ENCODE results near the gene MIPOL1.
A peak's percentile ranks its signal among the peaks of the same experiment; 100 is the strongest.
"Not testable (repeated sequence)": the region's sequence is repeated elsewhere in the genome, so short reads cannot be mapped to it uniquely, and the experiment has no call there.

Gene MIPOL1

DNA sequence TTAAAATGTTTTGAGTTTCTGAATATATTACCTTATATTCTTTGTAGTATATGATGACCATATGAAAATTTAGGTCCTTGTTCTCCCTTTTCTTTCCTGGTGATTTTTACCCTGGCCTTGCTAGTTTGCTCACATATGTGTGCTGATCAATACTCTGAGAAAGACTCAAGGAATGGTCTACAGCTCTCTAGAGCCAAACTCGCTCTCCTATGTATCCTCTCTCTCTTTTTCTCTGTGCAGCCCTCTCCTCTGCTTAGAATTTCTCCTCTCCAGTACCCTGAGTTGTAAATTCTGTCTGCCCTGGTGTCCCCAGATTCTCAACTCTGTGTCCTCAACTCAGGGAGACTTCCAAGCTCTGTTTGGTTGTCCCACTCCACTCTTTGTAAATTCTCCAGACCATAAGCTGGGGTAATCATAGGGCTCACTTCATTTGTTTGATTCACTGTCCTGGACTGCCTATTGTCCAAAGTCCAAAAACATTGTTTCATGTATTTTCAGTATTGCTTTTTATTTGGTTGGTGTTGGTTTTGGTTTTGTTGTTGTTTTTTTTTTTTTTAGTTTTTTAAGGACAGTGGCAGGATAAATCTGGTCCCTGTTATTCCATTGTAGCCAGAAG lies 356.3 kb downstream of the MIPOL1 start:
- H3K4me3 ChIP-seq (replicated peaks; ENCODE audit: low read depth, low read length): no peak overlapping the region
- no peak for DNase-seq (ENCODE audit: low read depth)
- TF ChIP-seq, protein P1, sequence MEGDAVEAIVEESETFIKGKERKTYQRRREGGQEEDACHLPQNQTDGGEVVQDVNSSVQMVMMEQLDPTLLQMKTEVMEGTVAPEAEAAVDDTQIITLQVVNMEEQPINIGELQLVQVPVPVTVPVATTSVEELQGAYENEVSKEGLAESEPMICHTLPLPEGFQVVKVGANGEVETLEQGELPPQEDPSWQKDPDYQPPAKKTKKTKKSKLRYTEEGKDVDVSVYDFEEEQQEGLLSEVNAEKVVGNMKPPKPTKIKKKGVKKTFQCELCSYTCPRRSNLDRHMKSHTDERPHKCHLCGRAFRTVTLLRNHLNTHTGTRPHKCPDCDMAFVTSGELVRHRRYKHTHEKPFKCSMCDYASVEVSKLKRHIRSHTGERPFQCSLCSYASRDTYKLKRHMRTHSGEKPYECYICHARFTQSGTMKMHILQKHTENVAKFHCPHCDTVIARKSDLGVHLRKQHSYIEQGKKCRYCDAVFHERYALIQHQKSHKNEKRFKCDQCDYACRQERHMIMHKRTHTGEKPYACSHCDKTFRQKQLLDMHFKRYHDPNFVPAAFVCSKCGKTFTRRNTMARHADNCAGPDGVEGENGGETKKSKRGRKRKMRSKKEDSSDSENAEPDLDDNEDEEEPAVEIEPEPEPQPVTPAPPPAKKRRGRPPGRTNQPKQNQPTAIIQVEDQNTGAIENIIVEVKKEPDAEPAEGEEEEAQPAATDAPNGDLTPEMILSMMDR (IDR thresholded peaks at IDR 0.05; ENCODE audit: low read length, missing control alignments): no peak

DNA sequence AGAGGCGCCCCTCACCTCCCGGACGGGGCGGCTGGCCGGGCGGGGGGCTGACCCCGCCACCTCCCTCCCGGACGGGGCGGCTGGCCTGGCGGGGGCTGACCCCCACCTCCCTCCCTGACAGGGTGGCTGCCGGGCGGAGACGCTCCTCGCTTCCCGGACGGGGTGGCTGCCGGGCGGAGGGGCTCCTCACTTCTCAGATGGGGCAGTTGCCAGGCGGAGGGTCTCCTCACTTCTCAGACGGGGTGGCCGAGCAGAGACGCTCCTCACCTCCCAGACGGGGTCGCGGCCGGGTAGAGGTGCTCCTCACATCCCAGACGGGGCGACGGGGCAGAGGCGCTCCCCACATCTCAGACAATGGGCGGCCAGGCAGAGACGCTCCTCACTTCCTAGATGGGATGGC lies 357.9 kb downstream of the MIPOL1 start:
- DNase-seq (ENCODE audit: low read depth): not testable (repeated sequence)

DNA sequence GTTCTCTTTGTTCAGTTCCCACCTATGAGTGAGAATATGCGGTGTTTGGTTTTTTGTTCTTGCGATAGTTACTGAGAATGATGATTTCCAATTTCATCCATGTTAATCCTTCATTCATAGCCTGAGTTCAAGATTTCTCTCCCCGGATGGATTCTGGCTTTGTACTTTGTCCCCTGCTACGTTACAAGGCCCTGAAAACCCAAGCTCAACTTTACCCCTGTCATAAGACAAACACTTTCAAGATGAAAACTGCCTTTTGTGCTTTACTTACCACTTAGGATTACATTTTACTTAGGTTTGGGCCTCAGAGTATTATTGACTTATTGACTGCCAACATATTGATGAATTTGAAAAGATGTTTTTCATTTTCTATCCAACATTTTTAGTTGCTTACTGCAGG lies 361.0 kb downstream of the MIPOL1 start:
- TF ChIP-seq, protein P1 (IDR thresholded peaks at IDR 0.05; ENCODE audit: low read length, missing control alignments): no peak
- no peak overlapping the region for H3K4me3 ChIP-seq (replicated peaks; ENCODE audit: low read depth, low read length)
- no peak for DNase-seq (ENCODE audit: low read depth)

More for the DNA sequence above, 357.9 kb downstream of the MIPOL1 start:
- H3K4me3 ChIP-seq (replicated peaks; ENCODE audit: low read depth, low read length): not testable (repeated sequence)

DNA sequence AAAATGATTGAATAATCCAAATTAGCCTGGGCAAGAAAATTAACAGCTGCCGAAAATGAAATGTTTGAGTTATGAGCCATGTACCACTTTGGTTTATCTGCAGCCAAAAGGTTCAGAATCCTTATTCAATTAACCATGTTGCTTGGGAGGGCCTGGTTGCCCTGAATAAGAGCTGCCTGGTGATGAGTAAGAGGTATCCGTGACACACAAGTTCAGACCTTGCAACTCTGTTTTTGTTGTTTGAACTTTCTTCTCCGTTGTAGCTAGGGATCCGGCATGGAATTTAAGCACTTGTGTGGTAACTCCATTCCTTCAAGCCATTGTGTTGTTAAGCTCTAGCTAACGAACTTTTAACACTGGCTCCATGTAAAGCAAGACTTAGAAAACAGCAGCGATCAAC lies 361.6 kb downstream of the MIPOL1 start:
- DNase-seq (ENCODE audit: low read depth): peak; percentile 12
- TF ChIP-seq, protein P1 (IDR thresholded peaks at IDR 0.05; ENCODE audit: low read length, missing control alignments): no peak
- no peak overlapping the region for H3K4me3 ChIP-seq (replicated peaks; ENCODE audit: low read depth, low read length)

DNA sequence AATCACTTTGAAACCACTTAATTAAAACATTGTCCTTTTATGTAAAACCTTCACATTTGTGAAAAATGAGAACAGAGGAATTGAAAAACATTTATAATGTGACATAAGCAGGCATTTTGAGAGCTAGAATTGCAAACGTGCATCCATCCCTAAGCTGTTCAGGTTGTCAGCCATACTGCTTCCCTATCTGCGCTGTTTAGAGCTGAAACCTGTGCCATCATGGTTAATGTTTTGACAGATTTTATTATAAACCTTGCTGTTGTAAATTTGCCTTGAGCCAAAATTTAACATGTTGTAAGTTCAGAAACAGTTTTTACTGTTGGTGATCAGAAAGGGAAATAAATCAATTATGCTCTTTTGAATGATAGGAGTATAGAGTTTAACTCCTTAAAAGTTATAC lies 365.5 kb downstream of the MIPOL1 start:
- no peak overlapping the region for H3K4me3 ChIP-seq (replicated peaks; ENCODE audit: low read depth, low read length)
- TF ChIP-seq, protein P1 (IDR thresholded peaks at IDR 0.05; ENCODE audit: low read length, missing control alignments): no peak
- no peak for DNase-seq (ENCODE audit: low read depth)

DNA sequence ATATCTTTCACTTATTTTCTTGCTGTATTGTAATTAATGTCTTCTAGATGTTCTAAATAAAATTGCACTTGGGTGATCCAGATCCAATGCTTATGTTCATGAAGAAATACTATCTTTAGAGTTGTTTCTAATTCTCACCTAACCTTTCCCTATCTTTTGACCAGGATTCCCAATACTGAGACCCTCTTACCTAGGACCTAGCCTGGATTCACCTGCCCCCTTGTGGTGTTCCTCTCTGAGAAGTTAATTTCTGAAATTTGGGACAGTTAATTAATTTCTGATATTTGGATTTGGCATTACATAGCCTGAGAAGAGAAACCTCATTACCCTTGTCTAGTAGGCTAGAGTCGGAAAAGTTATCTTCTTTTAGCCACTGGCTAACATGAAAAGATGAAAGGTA lies 367.8 kb downstream of the MIPOL1 start:
- no peak overlapping the region for H3K4me3 ChIP-seq (replicated peaks; ENCODE audit: low read depth, low read length)
- DNase-seq (ENCODE audit: low read depth): no peak
- TF ChIP-seq, protein P1 (IDR thresholded peaks at IDR 0.05; ENCODE audit: low read length, missing control alignments): peak; percentile 22

DNA sequence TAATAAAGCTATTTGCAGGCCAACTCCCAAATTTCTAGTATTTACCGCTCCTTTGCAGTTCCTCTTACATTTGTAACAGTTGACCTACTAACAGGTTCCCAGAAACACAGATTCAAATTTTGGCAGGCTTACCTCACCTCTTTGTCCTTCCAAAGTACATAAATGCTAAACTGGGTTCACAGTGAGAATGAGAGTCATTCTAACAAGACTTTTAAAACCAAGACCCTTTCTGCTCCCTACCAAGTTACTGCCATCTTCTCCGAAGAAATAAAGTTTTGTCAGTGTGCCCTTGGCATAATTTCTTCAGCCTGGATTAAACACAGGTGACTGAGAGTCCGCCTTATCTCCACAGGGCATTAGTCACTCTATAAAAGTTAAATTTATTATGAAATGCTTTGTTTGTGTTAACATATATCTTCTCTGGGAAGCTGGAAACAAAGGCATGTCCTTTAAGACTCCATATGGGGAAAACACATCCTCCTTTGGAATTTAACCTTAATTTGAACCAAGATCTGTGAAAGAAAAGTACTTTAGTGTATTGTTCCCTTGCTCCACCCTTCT lies 369.2 kb downstream of the MIPOL1 start:
- TF ChIP-seq, protein P1 (IDR thresholded peaks at IDR 0.05; ENCODE audit: low read length, missing control alignments): no peak
- DNase-seq (ENCODE audit: low read depth): peak; percentile 67
- no peak overlapping the region for H3K4me3 ChIP-seq (replicated peaks; ENCODE audit: low read depth, low read length)

Data from fibroblast of pulmonary artery (primary cell).